WTC11 (cell line): Measurements from ENCODE around the gene MYRF. TPM values are rescaled to one million over a fixed set of nuclear protein-coding genes. Genes with fewer than 3 reads are reported as not detected.

ENCODE experiments used
- ATAC-seq: fragments of 200-7000 bp; cut with Tn5 transposase; 2 replicates; pipeline ENCODE4 v1.10.0; 2021; ENCODE audit warnings: mild to moderate bottlenecking, moderate library complexity
- CTCF ChIA-PET: fragments of 300-600 bp; sonication (Branson Sonifier 250); formaldehyde crosslinking; loops from one replicate; lab custom pipeline; 2021; ENCODE audit warnings: antibody characterized with exemption; lab: Charles Lee
- POLR2A ChIA-PET: fragments of 350-600 bp; sonication (Branson Sonifier 250); formaldehyde crosslinking; loops from one replicate; lab custom pipeline; 2021; ENCODE audit warnings: antibody characterized with exemption; lab: Charles Lee
- DNase-seq: peaks from one replicate; pipeline ENCODE4 v3.0.0; 2021; ENCODE audit warnings: low spot score
- H3K27ac Mint-ChIP-seq: 2 replicates; pipeline ENCODE4 v1.8.0; 2021; ENCODE audit warnings: mixed read lengths
- H3K27me3 Mint-ChIP-seq: 2 replicates; pipeline ENCODE4 v1.8.0; 2021; ENCODE audit warnings: low read depth, mild to moderate bottlenecking, moderate library complexity, mixed read lengths
- H3K36me3 Mint-ChIP-seq: 2 replicates; pipeline ENCODE4 v1.8.0; 2021; ENCODE audit warnings: mixed read lengths
- H3K4me1 Mint-ChIP-seq: 2 replicates; pipeline ENCODE4 v1.8.0; 2022; ENCODE audit warnings: mixed read lengths
- H3K4me3 Mint-ChIP-seq: 2 replicates; pipeline ENCODE4 v1.8.0; 2021; ENCODE audit warnings: mild to moderate bottlenecking, moderate library complexity, mixed read lengths
- H3K9me3 Mint-ChIP-seq: 2 replicates; pipeline ENCODE4 v1.8.0; 2021; ENCODE audit warnings: mixed read lengths
- ESRRA ChIP-seq: sonication (generic); formaldehyde crosslinking; IDR thresholded peaks from 2 replicates; pipeline ENCODE4 v1.8.1; 2022; ENCODE audit warnings: mild to moderate bottlenecking, missing genetic modification reagents, borderline replicate concordance
- FOXK1 ChIP-seq: sonication (generic); formaldehyde crosslinking; IDR thresholded peaks from 2 replicates; pipeline ENCODE4 v1.8.0; 2022; ENCODE audit warnings: mild to moderate bottlenecking, moderate library complexity, missing genetic modification reagents
- KAT7 ChIP-seq: sonication (generic); formaldehyde crosslinking; IDR thresholded peaks from 2 replicates; pipeline ENCODE4 v1.8.1; 2023; ENCODE audit warnings: missing genetic modification reagents, mild to moderate bottlenecking, borderline replicate concordance
- MYBL2 ChIP-seq: sonication (generic); formaldehyde crosslinking; IDR thresholded peaks from 2 replicates; pipeline ENCODE4 v1.8.1; 2023; ENCODE audit warnings: mild to moderate bottlenecking, moderate library complexity, missing genetic modification reagents
- TEAD1 ChIP-seq: sonication (generic); formaldehyde crosslinking; IDR thresholded peaks from 2 replicates; pipeline ENCODE4 v1.8.0; 2022; ENCODE audit warnings: mild to moderate bottlenecking, missing genetic modification reagents
- TEAD4 ChIP-seq: sonication (generic); formaldehyde crosslinking; IDR thresholded peaks from 2 replicates; pipeline ENCODE4 v1.8.0; 2022; ENCODE audit warnings: mild to moderate bottlenecking, missing genetic modification reagents
- total RNA-seq: library from RNA; stranded (reverse); gene quantifications from 3 replicates; pipeline ENCODE4 v1.2.3, GENCODE V29; 2021
- TF ChIP-seq, protein P1 (sequence below): sonication (generic); formaldehyde crosslinking; IDR thresholded peaks from 2 replicates; pipeline ENCODE4 v1.8.0; 2022; ENCODE audit warnings: mild to moderate bottlenecking, missing genetic modification reagents
- TF ChIP-seq, protein P2 (sequence below): sonication (generic); formaldehyde crosslinking; IDR thresholded peaks from 2 replicates; pipeline ENCODE4 v1.8.1; 2023; ENCODE audit warnings: mild to moderate bottlenecking, moderate library complexity, missing genetic modification reagents
- TF ChIP-seq, protein P3 (sequence below): sonication (generic); formaldehyde crosslinking; IDR thresholded peaks from 2 replicates; pipeline ENCODE4 v1.8.1; 2022; ENCODE audit warnings: low read depth, mild to moderate bottlenecking, moderate library complexity, missing genetic modification reagents, borderline replicate concordance
- TF ChIP-seq, protein P4 (sequence below): sonication (generic); formaldehyde crosslinking; IDR thresholded peaks from 2 replicates; pipeline ENCODE4 v1.8.0; 2023; ENCODE audit warnings: missing genetic modification reagents, mild to moderate bottlenecking, borderline replicate concordance
- TF ChIP-seq, protein P5 (sequence below): fragments of 200-600 bp; IDR thresholded peaks from 2 replicates; pipeline ENCODE4 v1.8.0; 2022; ENCODE audit warnings: antibody characterized with exemption
- TF ChIP-seq, protein P6 (sequence below): sonication (generic); formaldehyde crosslinking; IDR thresholded peaks from 2 replicates; pipeline ENCODE4 v1.8.1; 2022; ENCODE audit warnings: mild to moderate bottlenecking, missing genetic modification reagents, moderate library complexity, borderline replicate concordance
- TF ChIP-seq, protein P7 (sequence below): sonication (generic); formaldehyde crosslinking; conservative IDR thresholded peaks from 2 replicates; pipeline ENCODE4 v1.8.1; 2023; ENCODE audit warnings: mild to moderate bottlenecking, low read depth, missing genetic modification reagents, moderate library complexity

Gene MYRF
- total RNA-seq, 1 experiment from 2014 or later: 5.9 TPM

DNA sequence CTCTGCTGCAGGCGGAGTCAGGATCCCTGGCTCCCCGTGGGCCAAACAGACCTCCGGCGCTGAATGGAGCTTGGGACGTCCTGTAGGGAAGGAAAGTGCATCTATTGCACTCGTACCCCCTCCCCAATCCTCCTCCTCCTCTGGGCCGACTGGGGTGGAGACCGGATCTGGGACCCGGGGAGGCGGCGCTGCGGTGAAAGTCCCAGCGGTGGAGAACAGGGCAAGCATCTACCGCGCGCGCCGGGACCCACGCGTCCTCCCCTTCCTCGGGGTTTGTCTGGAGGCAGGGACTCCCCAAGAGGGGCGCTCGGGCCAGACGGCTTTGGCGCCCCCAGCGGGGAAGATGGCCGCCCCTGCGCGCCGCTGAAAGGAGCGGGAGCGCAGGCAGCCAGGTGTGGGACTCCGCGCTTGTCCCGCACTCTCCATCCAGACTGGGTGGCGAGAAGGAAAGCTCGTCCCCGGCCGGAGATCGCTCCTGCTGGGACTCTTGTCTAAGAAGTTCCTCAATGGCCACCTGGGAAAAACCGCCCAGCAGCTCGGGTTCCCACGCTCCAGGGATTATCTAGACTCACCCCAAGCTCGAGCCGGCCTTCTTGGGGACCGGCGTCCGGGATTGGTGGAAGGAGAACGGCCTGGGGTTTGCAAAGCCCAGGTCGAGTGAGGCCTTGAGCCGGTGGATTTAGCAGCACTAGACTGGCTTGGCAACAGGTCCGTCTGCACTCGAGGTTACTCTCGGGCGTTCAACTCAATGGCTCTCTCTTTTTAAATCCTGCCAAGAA lies 76.4 kb downstream of the MYRF start (continued):
- TF ChIP-seq, protein P1, sequence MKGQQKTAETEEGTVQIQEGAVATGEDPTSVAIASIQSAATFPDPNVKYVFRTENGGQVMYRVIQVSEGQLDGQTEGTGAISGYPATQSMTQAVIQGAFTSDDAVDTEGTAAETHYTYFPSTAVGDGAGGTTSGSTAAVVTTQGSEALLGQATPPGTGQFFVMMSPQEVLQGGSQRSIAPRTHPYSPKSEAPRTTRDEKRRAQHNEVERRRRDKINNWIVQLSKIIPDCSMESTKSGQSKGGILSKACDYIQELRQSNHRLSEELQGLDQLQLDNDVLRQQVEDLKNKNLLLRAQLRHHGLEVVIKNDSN: 0 out of 2 replicates have a peak, but pooled peaks have one; percentile 2
- no peak for TF ChIP-seq FOXK1 (CRISPR knock-in tag)
- TF ChIP-seq, protein P2, sequence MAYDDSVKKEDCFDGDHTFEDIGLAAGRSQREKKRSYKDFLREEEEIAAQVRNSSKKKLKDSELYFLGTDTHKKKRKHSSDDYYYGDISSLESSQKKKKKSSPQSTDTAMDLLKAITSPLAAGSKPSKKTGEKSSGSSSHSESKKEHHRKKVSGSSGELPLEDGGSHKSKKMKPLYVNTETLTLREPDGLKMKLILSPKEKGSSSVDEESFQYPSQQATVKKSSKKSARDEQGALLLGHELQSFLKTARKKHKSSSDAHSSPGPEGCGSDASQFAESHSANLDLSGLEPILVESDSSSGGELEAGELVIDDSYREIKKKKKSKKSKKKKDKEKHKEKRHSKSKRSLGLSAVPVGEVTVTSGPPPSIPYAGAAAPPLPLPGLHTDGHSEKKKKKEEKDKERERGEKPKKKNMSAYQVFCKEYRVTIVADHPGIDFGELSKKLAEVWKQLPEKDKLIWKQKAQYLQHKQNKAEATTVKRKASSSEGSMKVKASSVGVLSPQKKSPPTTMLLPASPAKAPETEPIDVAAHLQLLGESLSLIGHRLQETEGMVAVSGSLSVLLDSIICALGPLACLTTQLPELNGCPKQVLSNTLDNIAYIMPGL: peak; percentile 65; the same call in 1 of the 2 replicates
- no peak for TF ChIP-seq ESRRA
- TF ChIP-seq, protein P3, sequence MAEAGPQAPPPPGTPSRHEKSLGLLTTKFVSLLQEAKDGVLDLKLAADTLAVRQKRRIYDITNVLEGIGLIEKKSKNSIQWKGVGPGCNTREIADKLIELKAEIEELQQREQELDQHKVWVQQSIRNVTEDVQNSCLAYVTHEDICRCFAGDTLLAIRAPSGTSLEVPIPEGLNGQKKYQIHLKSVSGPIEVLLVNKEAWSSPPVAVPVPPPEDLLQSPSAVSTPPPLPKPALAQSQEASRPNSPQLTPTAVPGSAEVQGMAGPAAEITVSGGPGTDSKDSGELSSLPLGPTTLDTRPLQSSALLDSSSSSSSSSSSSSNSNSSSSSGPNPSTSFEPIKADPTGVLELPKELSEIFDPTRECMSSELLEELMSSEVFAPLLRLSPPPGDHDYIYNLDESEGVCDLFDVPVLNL (CRISPR knock-in tag): 0 out of 2 replicates have a peak, but pooled peaks have one; percentile 81
- TF ChIP-seq, protein P4, sequence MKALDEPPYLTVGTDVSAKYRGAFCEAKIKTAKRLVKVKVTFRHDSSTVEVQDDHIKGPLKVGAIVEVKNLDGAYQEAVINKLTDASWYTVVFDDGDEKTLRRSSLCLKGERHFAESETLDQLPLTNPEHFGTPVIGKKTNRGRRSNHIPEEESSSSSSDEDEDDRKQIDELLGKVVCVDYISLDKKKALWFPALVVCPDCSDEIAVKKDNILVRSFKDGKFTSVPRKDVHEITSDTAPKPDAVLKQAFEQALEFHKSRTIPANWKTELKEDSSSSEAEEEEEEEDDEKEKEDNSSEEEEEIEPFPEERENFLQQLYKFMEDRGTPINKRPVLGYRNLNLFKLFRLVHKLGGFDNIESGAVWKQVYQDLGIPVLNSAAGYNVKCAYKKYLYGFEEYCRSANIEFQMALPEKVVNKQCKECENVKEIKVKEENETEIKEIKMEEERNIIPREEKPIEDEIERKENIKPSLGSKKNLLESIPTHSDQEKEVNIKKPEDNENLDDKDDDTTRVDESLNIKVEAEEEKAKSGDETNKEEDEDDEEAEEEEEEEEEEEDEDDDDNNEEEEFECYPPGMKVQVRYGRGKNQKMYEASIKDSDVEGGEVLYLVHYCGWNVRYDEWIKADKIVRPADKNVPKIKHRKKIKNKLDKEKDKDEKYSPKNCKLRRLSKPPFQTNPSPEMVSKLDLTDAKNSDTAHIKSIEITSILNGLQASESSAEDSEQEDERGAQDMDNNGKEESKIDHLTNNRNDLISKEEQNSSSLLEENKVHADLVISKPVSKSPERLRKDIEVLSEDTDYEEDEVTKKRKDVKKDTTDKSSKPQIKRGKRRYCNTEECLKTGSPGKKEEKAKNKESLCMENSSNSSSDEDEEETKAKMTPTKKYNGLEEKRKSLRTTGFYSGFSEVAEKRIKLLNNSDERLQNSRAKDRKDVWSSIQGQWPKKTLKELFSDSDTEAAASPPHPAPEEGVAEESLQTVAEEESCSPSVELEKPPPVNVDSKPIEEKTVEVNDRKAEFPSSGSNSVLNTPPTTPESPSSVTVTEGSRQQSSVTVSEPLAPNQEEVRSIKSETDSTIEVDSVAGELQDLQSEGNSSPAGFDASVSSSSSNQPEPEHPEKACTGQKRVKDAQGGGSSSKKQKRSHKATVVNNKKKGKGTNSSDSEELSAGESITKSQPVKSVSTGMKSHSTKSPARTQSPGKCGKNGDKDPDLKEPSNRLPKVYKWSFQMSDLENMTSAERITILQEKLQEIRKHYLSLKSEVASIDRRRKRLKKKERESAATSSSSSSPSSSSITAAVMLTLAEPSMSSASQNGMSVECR (CRISPR knock-in tag): peak; percentile 57; the same call in 1 of the 2 replicates
- TF ChIP-seq, protein P5, sequence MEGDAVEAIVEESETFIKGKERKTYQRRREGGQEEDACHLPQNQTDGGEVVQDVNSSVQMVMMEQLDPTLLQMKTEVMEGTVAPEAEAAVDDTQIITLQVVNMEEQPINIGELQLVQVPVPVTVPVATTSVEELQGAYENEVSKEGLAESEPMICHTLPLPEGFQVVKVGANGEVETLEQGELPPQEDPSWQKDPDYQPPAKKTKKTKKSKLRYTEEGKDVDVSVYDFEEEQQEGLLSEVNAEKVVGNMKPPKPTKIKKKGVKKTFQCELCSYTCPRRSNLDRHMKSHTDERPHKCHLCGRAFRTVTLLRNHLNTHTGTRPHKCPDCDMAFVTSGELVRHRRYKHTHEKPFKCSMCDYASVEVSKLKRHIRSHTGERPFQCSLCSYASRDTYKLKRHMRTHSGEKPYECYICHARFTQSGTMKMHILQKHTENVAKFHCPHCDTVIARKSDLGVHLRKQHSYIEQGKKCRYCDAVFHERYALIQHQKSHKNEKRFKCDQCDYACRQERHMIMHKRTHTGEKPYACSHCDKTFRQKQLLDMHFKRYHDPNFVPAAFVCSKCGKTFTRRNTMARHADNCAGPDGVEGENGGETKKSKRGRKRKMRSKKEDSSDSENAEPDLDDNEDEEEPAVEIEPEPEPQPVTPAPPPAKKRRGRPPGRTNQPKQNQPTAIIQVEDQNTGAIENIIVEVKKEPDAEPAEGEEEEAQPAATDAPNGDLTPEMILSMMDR: peak; percentile 29; the same call in 1 of the 2 replicates
- TF ChIP-seq MYBL2 (CRISPR knock-in tag): peak; percentile 70; the same call in 1 of the 2 replicates
- TF ChIP-seq, protein P6, sequence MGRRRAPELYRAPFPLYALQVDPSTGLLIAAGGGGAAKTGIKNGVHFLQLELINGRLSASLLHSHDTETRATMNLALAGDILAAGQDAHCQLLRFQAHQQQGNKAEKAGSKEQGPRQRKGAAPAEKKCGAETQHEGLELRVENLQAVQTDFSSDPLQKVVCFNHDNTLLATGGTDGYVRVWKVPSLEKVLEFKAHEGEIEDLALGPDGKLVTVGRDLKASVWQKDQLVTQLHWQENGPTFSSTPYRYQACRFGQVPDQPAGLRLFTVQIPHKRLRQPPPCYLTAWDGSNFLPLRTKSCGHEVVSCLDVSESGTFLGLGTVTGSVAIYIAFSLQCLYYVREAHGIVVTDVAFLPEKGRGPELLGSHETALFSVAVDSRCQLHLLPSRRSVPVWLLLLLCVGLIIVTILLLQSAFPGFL (CRISPR knock-in tag): no peak

DNA sequence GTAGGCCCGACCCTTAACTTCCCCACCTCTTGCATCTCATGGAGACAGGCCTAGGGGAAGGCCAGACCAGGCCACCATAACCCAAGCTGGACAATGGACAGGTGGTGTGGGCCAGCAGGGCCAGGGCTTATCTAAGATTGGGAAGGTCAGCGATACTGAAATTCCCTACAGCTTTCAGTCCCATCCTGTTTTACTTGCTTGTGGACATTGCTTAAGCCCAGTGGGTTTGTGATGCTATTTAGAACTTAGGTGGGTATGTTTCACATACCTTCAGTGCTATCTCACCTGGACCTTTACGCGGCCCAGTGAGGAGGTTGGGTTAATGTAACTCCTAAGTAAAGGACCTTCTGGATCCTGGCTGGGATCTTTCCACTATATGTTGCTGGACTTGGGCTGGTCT lies 77.4 kb downstream of the MYRF start:
- Mint-ChIP-seq H3K9me3 (no peaks in the 10 kb centered on the region), H3K4me3 (peak overlapping the region; percentile 85), H3K27ac (peak overlapping the region; percentile 73), H3K27me3 (no peaks in the 10 kb centered on the region), H3K36me3 (no peaks in the 10 kb centered on the region), H3K4me1 (peaks cover 67% of the 10 kb centered on the region)
- DNase-seq (no peak), ATAC-seq (no peak)
- ChIA-PET POLR2A (interaction anchor here (0.9 to 6.5 kb wide), 4 partner anchors 14 to 125 kb away, joined by 3 to 66 read pairs (median 4); partner anchors contain the start of genes FADS1, FEN1 and TMEM258), CTCF (interaction anchor here (1.1 to 4.7 kb wide), 5 partner anchors 12 to 118 kb away, joined by 3 to 40 read pairs (median 8); partner anchors contain the start of gene FADS1)
- TF ChIP-seq TEAD4 (CRISPR knock-in tag): no peak
- TF ChIP-seq TEAD1 (CRISPR knock-in tag): no peak
- no peak for TF ChIP-seq KAT7 (CRISPR knock-in tag)
- TF ChIP-seq, protein P7, sequence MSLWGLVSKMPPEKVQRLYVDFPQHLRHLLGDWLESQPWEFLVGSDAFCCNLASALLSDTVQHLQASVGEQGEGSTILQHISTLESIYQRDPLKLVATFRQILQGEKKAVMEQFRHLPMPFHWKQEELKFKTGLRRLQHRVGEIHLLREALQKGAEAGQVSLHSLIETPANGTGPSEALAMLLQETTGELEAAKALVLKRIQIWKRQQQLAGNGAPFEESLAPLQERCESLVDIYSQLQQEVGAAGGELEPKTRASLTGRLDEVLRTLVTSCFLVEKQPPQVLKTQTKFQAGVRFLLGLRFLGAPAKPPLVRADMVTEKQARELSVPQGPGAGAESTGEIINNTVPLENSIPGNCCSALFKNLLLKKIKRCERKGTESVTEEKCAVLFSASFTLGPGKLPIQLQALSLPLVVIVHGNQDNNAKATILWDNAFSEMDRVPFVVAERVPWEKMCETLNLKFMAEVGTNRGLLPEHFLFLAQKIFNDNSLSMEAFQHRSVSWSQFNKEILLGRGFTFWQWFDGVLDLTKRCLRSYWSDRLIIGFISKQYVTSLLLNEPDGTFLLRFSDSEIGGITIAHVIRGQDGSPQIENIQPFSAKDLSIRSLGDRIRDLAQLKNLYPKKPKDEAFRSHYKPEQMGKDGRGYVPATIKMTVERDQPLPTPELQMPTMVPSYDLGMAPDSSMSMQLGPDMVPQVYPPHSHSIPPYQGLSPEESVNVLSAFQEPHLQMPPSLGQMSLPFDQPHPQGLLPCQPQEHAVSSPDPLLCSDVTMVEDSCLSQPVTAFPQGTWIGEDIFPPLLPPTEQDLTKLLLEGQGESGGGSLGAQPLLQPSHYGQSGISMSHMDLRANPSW (CRISPR knock-in tag): no peak
